T-cell (primary cell): ENCODE results near the gene PPM1G. TPM values are rescaled to one million over a fixed set of nuclear protein-coding genes. Genes with fewer than 3 reads are reported as not detected.

Experiments used
- ATAC-seq, 4 experiments: fragments of 200-7000 bp in 3 of 4; fragments of 150-1000 bp in 1 of 4; cut with Tn5 transposase; replicated peaks in 1 of 4; 1 replicate in 3 of 4; 2 replicates in 1 of 4; pipeline ENCODE4 v1.10.0; 2021; ENCODE audit warnings: moderate library complexity in 3 of 4, mild to moderate bottlenecking in 2 of 4, moderate number of reproducible peaks in 1 of 4
- CTCF ChIA-PET, 2 donors: fragments of 300-600 bp; sonication (Branson Sonifier 250); formaldehyde crosslinking; loops; one replicate each; lab custom pipeline; 2022; ENCODE audit warnings: antibody characterized with exemption in 2 of 2; lab: Charles Lee
- POLR2A ChIA-PET, 2 donors: fragments of 300-600 bp; sonication (Branson Sonifier 250); formaldehyde crosslinking; loops; one replicate each; lab custom pipeline; 2022; ENCODE audit warnings: antibody characterized with exemption in 2 of 2; lab: Charles Lee
- DNase-seq, 35 experiments: peaks; one replicate each; pipeline versions ENCODE4 v3.0.0 to v3.0.0-alpha.2; 2013 to 2023
- H3K27ac ChIP-seq: one replicate; pipeline ENCODE4 v1.5.1; 2013; ENCODE audit warnings: low read length
- H3K27me3 ChIP-seq, 2 experiments: replicated peaks in 1 of 2; 1 replicate in 1 of 2; 2 replicates in 1 of 2; pipeline versions ENCODE4 v1.6.1 to v1.7.0; 2013; ENCODE audit warnings: low read length in 1 of 2, mixed read lengths in 1 of 2; ENCODE audit not compliant: control insufficient read depth in 2 of 2, insufficient read depth in 2 of 2; ENCODE audit errors: extremely low read depth in 1 of 2
- H3K36me3 ChIP-seq, 2 donors: 1 replicate in 1 of 2; 2 replicates in 1 of 2; pipeline versions ENCODE4 v1.6.1 to v1.7.0; 2013; ENCODE audit warnings: low read length in 1 of 2; ENCODE audit not compliant: control insufficient read depth in 2 of 2, insufficient read depth in 1 of 2; ENCODE audit errors: extremely low read depth in 1 of 2
- H3K4me1 ChIP-seq, 2 experiments: 1 replicate in 1 of 2; 2 replicates in 1 of 2; pipeline versions ENCODE4 v1.6.1 to v1.7.0; 2013; ENCODE audit warnings: low read length in 2 of 2, mixed read lengths in 1 of 2; ENCODE audit not compliant: insufficient read depth in 2 of 2, control insufficient read depth in 1 of 2; ENCODE audit errors: extremely low read depth in 1 of 2
- H3K4me3 ChIP-seq, 2 donors: 1 replicate in 1 of 2; 2 replicates in 1 of 2; pipeline versions ENCODE4 v1.5.1 to v1.7.0; 2013; ENCODE audit warnings: mild to moderate bottlenecking in 2 of 2, low read length in 1 of 2, moderate library complexity in 1 of 2; ENCODE audit not compliant: control insufficient read depth in 1 of 2; ENCODE audit errors: extremely low read depth in 1 of 2
- H3K9me3 ChIP-seq: 2 replicates; pipeline ENCODE4 v1.7.0; 2013
- H3K27ac Mint-ChIP-seq, 2 donors: one replicate each; pipeline ENCODE4 v1.8.0; 2020 to 2021; ENCODE audit warnings: mild to moderate bottlenecking in 2 of 2, mixed read lengths in 2 of 2
- H3K27me3 Mint-ChIP-seq, 2 donors: one replicate each; pipeline ENCODE4 v1.8.0; 2021 to 2022; ENCODE audit warnings: mixed read lengths in 2 of 2
- H3K36me3 Mint-ChIP-seq: one replicate; pipeline ENCODE4 v1.8.0; 2021; ENCODE audit warnings: mixed read lengths
- H3K4me1 Mint-ChIP-seq, 3 donors: one replicate each; pipeline ENCODE4 v1.8.0; 2020 to 2022; ENCODE audit warnings: mixed read lengths in 3 of 3, mild to moderate bottlenecking in 1 of 3
- H3K4me3 Mint-ChIP-seq, 3 donors: one replicate each; pipeline ENCODE4 v1.8.0; 2020 to 2022; ENCODE audit warnings: mild to moderate bottlenecking in 3 of 3, mixed read lengths in 3 of 3, moderate library complexity in 3 of 3
- H3K9me3 Mint-ChIP-seq, 3 donors: one replicate each; pipeline ENCODE4 v1.8.0; 2020 to 2022; ENCODE audit warnings: mixed read lengths in 3 of 3
- WGBS: methylation state at CpG from one replicate; pipeline ENCODE4 v1.1.5; 2013; ENCODE audit warnings: missing lambda C conversion rate; ENCODE audit not compliant: insufficient coverage; 5-methylcytosine and 5-hydroxymethylcytosine counted together
- total RNA-seq, 35 experiments: library from RNA in 6 of 35; stranded (reverse) in 6 of 35; fragments of 120-200 nt in 1 of 35; gene quantifications; one replicate each; pipeline versions ENCODE4 v1.2.1 to v1.2.4 and lab custom pipeline; 2013 to 2026

The PPM1G gene
- total RNA-seq, 5 donors from 2014 or later (not counting 1 experiment from before 2014, with no cell fraction given), result 40.9 to 65.9 (median 62.4) TPM

- H3K4me3 ChIP-seq, result no peak overlapping the region
- no peaks in the 10 kb centered on the region for H3K4me1 ChIP-seq
- H3K4me1 Mint-ChIP-seq, result no peaks in the 10 kb centered on the region
- POLR2A ChIA-PET, result interaction anchor here (0.6 to 0.9 kb wide), 2 partner anchors 10 to 149 kb away, joined by 3 to 4 read pairs; no protein-coding TSS in a partner anchor
- H3K27me3 ChIP-seq, result no peaks in the 10 kb centered on the region
- no peaks in the 10 kb centered on the region for H3K27me3 Mint-ChIP-seq
- no peak overlapping the region for H3K4me3 Mint-ChIP-seq
- no peaks in the 10 kb centered on the region for H3K36me3 ChIP-seq
- H3K27ac ChIP-seq, result no peak overlapping the region
- DNase-seq (no peak), ATAC-seq (no peak)
- H3K27ac Mint-ChIP-seq, result no peak overlapping the region
- CTCF ChIA-PET, result no interaction called here
- H3K9me3 Mint-ChIP-seq, result no peaks in the 10 kb centered on the region
- H3K9me3 ChIP-seq, result no peaks in the 10 kb centered on the region
- no peaks in the 10 kb centered on the region for H3K36me3 Mint-ChIP-seq
Measured at GRCh38 chr2:27420996-27421395, 11.6 kb upstream of the PPM1G start.

- Mint-ChIP-seq H3K9me3 (peaks cover 0 to 3% (median 0%) of the 10 kb centered on the region in 3 donors), H3K4me3 (no peak overlapping the region), H3K4me1 (peaks cover 0 to 2% (median 0%) of the 10 kb centered on the region in 3 donors), H3K27me3 (no peaks in the 10 kb centered on the region), H3K36me3 (no peaks in the 10 kb centered on the region), H3K27ac (no peak overlapping the region)
- no peak overlapping the region for H3K27ac ChIP-seq
- DNase-seq (no peak), ATAC-seq (no peak)
- POLR2A ChIA-PET, result no interaction called here
- CTCF ChIA-PET, result no interaction called here
- 82% methylated on average over 3 of the region's 6 CpGs for WGBS
- no peaks in the 10 kb centered on the region for H3K9me3 ChIP-seq
- H3K4me1 ChIP-seq, result no peaks in the 10 kb centered on the region
- H3K27me3 ChIP-seq, result no peaks in the 10 kb centered on the region
- H3K36me3 ChIP-seq, result no peaks in the 10 kb centered on the region
- H3K4me3 ChIP-seq, result no peak overlapping the region
Measured at GRCh38 chr2:27416151-27416550, 6.8 kb upstream of the PPM1G start.

- POLR2A ChIA-PET, result no interaction called here
- peaks cover 18 to 19% (median 19%) of the 10 kb centered on the region in 3 donors for H3K4me1 Mint-ChIP-seq
- no CpG with 5 or more reads among the region's 9 CpGs for WGBS
Measured at GRCh38 chr2:27412419-27413152, 3.2 kb upstream of the PPM1G start.

GRCh38 chr2:27408601-27409320 is 630 bp downstream of the PPM1G start:
- Histone ChIP-seq H3K27ac (peak overlapping the region; percentile 47), H3K9me3 (no peaks in the 10 kb centered on the region), H3K4me3 (peak overlapping the region; percentile 90 to 99), H3K4me1 (peaks cover 21 to 30% of the 10 kb centered on the region in 2 experiments), H3K27me3 (no peaks in the 10 kb centered on the region), H3K36me3 (no peaks in the 10 kb centered on the region)
- DNase-seq, result peak in 2 of 35 experiments; percentile 1 to 24
- peaks cover 7% of the 10 kb centered on the region for H3K36me3 Mint-ChIP-seq
- H3K9me3 Mint-ChIP-seq, result peaks cover 0 to 3% (median 0%) of the 10 kb centered on the region in 3 donors
- peak overlapping the region; percentile 52 to 74 for H3K27ac Mint-ChIP-seq
- CTCF ChIA-PET, result interaction anchor here in 1 of 2 donors (1.0 to 1.5 kb wide), 2 partner anchors 21 to 52 kb away, joined by 3 to 6 read pairs; partner anchors contain the start of gene GTF3C2
- H3K4me3 Mint-ChIP-seq, result peak overlapping the region; percentile 84 to 89 (median 85)
- POLR2A ChIA-PET, result no interaction called here
- 1% methylated on average over 31 of the region's 33 CpGs for WGBS
- ATAC-seq, result peak in 3 of 4 experiments; percentile 3 to 8 (median 4)
- H3K4me1 Mint-ChIP-seq, result peaks cover 38 to 43% (median 42%) of the 10 kb centered on the region in 3 donors
- no peaks in the 10 kb centered on the region for H3K27me3 Mint-ChIP-seq

More at GRCh38 chr2:27412419-27413152, 3.2 kb upstream of the PPM1G start:
- no peaks in the 10 kb centered on the region for H3K36me3 Mint-ChIP-seq
- CTCF ChIA-PET, result interaction anchor here in 1 of 2 donors (0.6 kb wide), 1 partner anchor 20 kb away, joined by 5 read pairs; no protein-coding TSS in a partner anchor
- peaks cover 15 to 21% of the 10 kb centered on the region in 2 experiments for H3K4me1 ChIP-seq
- H3K27me3 ChIP-seq, result no peaks in the 10 kb centered on the region
- H3K9me3 ChIP-seq, result no peaks in the 10 kb centered on the region
- DNase-seq (no peak), ATAC-seq (no peak)
- no peak overlapping the region for H3K4me3 Mint-ChIP-seq
- no peaks in the 10 kb centered on the region for H3K27me3 Mint-ChIP-seq
- H3K27ac ChIP-seq, result no peak overlapping the region
- no peak overlapping the region for H3K27ac Mint-ChIP-seq
- H3K36me3 ChIP-seq, result no peaks in the 10 kb centered on the region
- H3K9me3 Mint-ChIP-seq, result peaks cover 0 to 3% (median 0%) of the 10 kb centered on the region in 3 donors
- H3K4me3 ChIP-seq, result no peak overlapping the region

- Histone ChIP-seq H3K4me3 (peak overlapping the region; percentile 90 to 99), H3K4me1 (peaks cover 21 to 32% of the 10 kb centered on the region in 2 experiments), H3K9me3 (no peaks in the 10 kb centered on the region), H3K27ac (peak overlapping the region; percentile 9), H3K27me3 (no peaks in the 10 kb centered on the region), H3K36me3 (no peaks in the 10 kb centered on the region)
- Mint-ChIP-seq H3K27me3 (no peaks in the 10 kb centered on the region), H3K9me3 (peaks cover 0 to 3% (median 0%) of the 10 kb centered on the region in 3 donors), H3K4me1 (peaks cover 38 to 48% (median 47%) of the 10 kb centered on the region in 3 donors), H3K4me3 (peak overlapping the region; percentile 84 to 89 (median 85)), H3K27ac (peak overlapping the region in 1 of 2 donors; percentile 74), H3K36me3 (peaks cover 12% of the 10 kb centered on the region)
- CTCF ChIA-PET, result no interaction called here
- DNase-seq (peak in 1 of 35 experiments; percentile 10), ATAC-seq (no peak)
- POLR2A ChIA-PET, result no interaction called here
- WGBS, result 21% methylated on average over 6 of the region's 16 CpGs
Measured at GRCh38 chr2:27407798-27408491, 1.4 kb downstream of the PPM1G start.
